CD14-positive monocyte (primary cell): ENCODE data around the gene MZB1. TPM values are rescaled to one million over a fixed set of nuclear protein-coding genes. Genes with fewer than 3 reads are reported as not detected.
"Not testable (repeated sequence)": the region's sequence is repeated elsewhere in the genome, so short reads cannot be mapped to it uniquely, and the experiment has no call there.

Experiments used
- DNase-seq, 3 donors: peaks; one replicate each; pipeline ENCODE4 v3.0.0-alpha.2; 2011 to 2022
- H2AFZ ChIP-seq: 2 replicates; pipeline ENCODE4 v1.6.0; 2012; ENCODE audit warnings: mild to moderate bottlenecking, low read depth, low read length, inconsistent platforms; ENCODE audit not compliant: insufficient read depth, poor library complexity, severe bottlenecking
- H3K27ac ChIP-seq, 2 donors: 1 replicate in 1 of 2; 2 replicates in 1 of 2; pipeline ENCODE4 v1.5.1; 2012 to 2013; ENCODE audit warnings: low read length in 2 of 2, control low read depth in 1 of 2, inconsistent platforms in 1 of 2, low read depth in 1 of 2, mild to moderate bottlenecking in 1 of 2
- H3K27me3 ChIP-seq, 2 donors: one replicate each; pipeline versions ENCODE4 v1.6.0 to v1.6.1; 2011 to 2013; ENCODE audit warnings: low read length in 2 of 2; ENCODE audit not compliant: control insufficient read depth in 2 of 2, insufficient read depth in 2 of 2
- H3K36me3 ChIP-seq, 2 donors: replicated peaks in 1 of 2; 1 replicate in 1 of 2; 2 replicates in 1 of 2; pipeline versions ENCODE4 v1.5.1 to v1.6.1; 2012 to 2013; ENCODE audit warnings: low read length in 2 of 2, control low read depth in 1 of 2, inconsistent platforms in 1 of 2, mild to moderate bottlenecking in 1 of 2; ENCODE audit not compliant: insufficient read depth in 2 of 2, control insufficient read depth in 1 of 2
- H3K4me1 ChIP-seq, 2 donors: 1 replicate in 1 of 2; 2 replicates in 1 of 2; pipeline versions ENCODE4 v1.5.1 to v1.6.1; 2012 to 2013; ENCODE audit warnings: low read length in 2 of 2, control low read depth in 1 of 2, inconsistent platforms in 1 of 2, mild to moderate bottlenecking in 1 of 2, moderate library complexity in 1 of 2; ENCODE audit not compliant: insufficient read depth in 2 of 2, control insufficient read depth in 1 of 2
- H3K4me2 ChIP-seq: replicated peaks from 2 replicates; pipeline ENCODE3; 2012; ENCODE audit warnings: low read length, moderate library complexity, mild to moderate bottlenecking; ENCODE audit not compliant: poor library complexity, severe bottlenecking; ENCODE audit errors: extremely low read depth
- H3K4me3 ChIP-seq, 3 experiments: fragments of 200-600 bp in 1 of 3; sonication (generic) in 1 of 3; replicated peaks in 1 of 3; 1 replicate in 2 of 3; 2 replicates in 1 of 3; pipeline ENCODE4 v1.5.1; 2011 to 2013; ENCODE audit warnings: low read length in 3 of 3, mild to moderate bottlenecking in 3 of 3, control low read depth in 2 of 3, low read depth in 2 of 3, inconsistent platforms in 1 of 3, moderate library complexity in 1 of 3
- H3K79me2 ChIP-seq: 2 replicates; pipeline ENCODE4 v1.6.0; 2012; ENCODE audit warnings: mild to moderate bottlenecking, control low read depth, inconsistent platforms, low read length, moderate library complexity; ENCODE audit not compliant: insufficient read depth
- H3K9ac ChIP-seq: 2 replicates; pipeline ENCODE4 v1.6.0; 2017; ENCODE audit warnings: low read length, mild to moderate bottlenecking; ENCODE audit not compliant: insufficient read depth, poor library complexity, severe bottlenecking
- H3K9me3 ChIP-seq, 2 donors: replicated peaks in 1 of 2; 1 replicate in 1 of 2; 2 replicates in 1 of 2; pipeline versions ENCODE4 v1.5.1 to v1.6.1; 2012 to 2013; ENCODE audit warnings: low read length in 2 of 2, control low read depth in 1 of 2; ENCODE audit not compliant: control insufficient read depth in 1 of 2, insufficient read depth in 1 of 2
- H4K20me1 ChIP-seq: 2 replicates; pipeline ENCODE4 v1.6.0; 2012; ENCODE audit warnings: mild to moderate bottlenecking, low read length, control low read depth, moderate library complexity; ENCODE audit not compliant: insufficient read depth
- H3K27ac Mint-ChIP-seq, 7 donors: one replicate each; pipeline ENCODE4 v1.8.0; 2020; ENCODE audit warnings: mild to moderate bottlenecking in 7 of 7, mixed read lengths in 7 of 7, moderate library complexity in 6 of 7, inconsistent platforms in 2 of 7
- H3K27me3 Mint-ChIP-seq, 3 donors: one replicate each; pipeline ENCODE4 v1.8.0; 2021 to 2022; ENCODE audit warnings: low read depth in 3 of 3, mild to moderate bottlenecking in 3 of 3, mixed read lengths in 3 of 3, moderate library complexity in 3 of 3, inconsistent platforms in 1 of 3
- H3K36me3 Mint-ChIP-seq, 2 donors: one replicate each; pipeline ENCODE4 v1.8.0; 2020; ENCODE audit warnings: mixed read lengths in 2 of 2, inconsistent platforms in 1 of 2, mild to moderate bottlenecking in 1 of 2
- H3K4me1 Mint-ChIP-seq: one replicate; pipeline ENCODE4 v1.8.0; 2020; ENCODE audit warnings: mild to moderate bottlenecking, mixed read lengths
- H3K4me3 Mint-ChIP-seq, 2 donors: one replicate each; pipeline ENCODE4 v1.8.0; 2020; ENCODE audit warnings: mild to moderate bottlenecking in 2 of 2, mixed read lengths in 2 of 2, moderate library complexity in 1 of 2
- H3K9me3 Mint-ChIP-seq, 7 donors: one replicate each; pipeline ENCODE4 v1.8.0; 2020 to 2022; ENCODE audit warnings: mixed read lengths in 7 of 7, mild to moderate bottlenecking in 6 of 7, moderate library complexity in 6 of 7, inconsistent platforms in 2 of 7
- CTCF ChIP-seq: fragments of 200-600 bp; IDR thresholded peaks from one replicate; pipeline ENCODE4 v1.8.0; 2022; ENCODE audit warnings: antibody characterized with exemption, mild to moderate bottlenecking
- WGBS: methylation state at CpG from one replicate; pipeline ENCODE4 v1.1.5; 2013; ENCODE audit warnings: missing lambda C conversion rate; ENCODE audit not compliant: insufficient coverage; 5-methylcytosine and 5-hydroxymethylcytosine counted together
- intact Hi-C, 2 donors: fragments of 100-400 bp; cut with micrococcal nuclease; formaldehyde crosslinking; loops; one replicate each; pipeline versions ENCODE4 v1.15.0 to v1.15.1; 2023
- polyA plus RNA-seq, 3 donors: library from polyadenylated mRNA; depleted of rRNA in 1 of 3; unstranded in 2 of 3; stranded (reverse) in 1 of 3; fragments of 300-500 nt in 2 of 3; fragments of >200 nt in 1 of 3; fragmentation: Illumina TruSeq in 2 of 3; gene quantifications; 1 replicate in 2 of 3; 2 replicates in 1 of 3; pipeline ENCODE4 v1.2.3, GENCODE V29; 2012 to 2021

The MZB1 gene
- polyA plus RNA-seq, 3 donors, result 0.30 to 0.52 TPM; not detected in 1

- Mint-ChIP-seq H3K27ac (no peak overlapping the region), H3K4me1 (peaks cover 2% of the 10 kb centered on the region), H3K9me3 (peaks cover 0 to 3% (median 0%) of the 10 kb centered on the region in 7 donors), H3K36me3 (peaks cover 16 to 43% of the 10 kb centered on the region in 2 donors), H3K4me3 (no peak overlapping the region), H3K27me3 (no peaks in the 10 kb centered on the region)
- no peaks in the 10 kb centered on the region for H3K9me3 ChIP-seq
- H3K9ac ChIP-seq, result no peak overlapping the region
- H3K27me3 ChIP-seq, result no peaks in the 10 kb centered on the region
- no peaks in the 10 kb centered on the region for H3K4me1 ChIP-seq
- H2AFZ ChIP-seq, result no peak overlapping the region
- no peak for TF ChIP-seq CTCF
- H3K36me3 ChIP-seq, result peaks cover 4 to 47% of the 10 kb centered on the region in 2 donors
- DNase-seq, result no peak
- H3K4me2 ChIP-seq, result no peak overlapping the region
- intact Hi-C loops, result no loop called here
- no peak overlapping the region for H3K27ac ChIP-seq
- H3K4me3 ChIP-seq, result no peak overlapping the region
- WGBS, result no CpG with 5 or more reads among the region's 3 CpGs
- peaks cover 99% of the 10 kb centered on the region for H3K79me2 ChIP-seq
- H4K20me1 ChIP-seq, result peaks cover 100% of the 10 kb centered on the region
Measured at GRCh38 chr5:139354186-139354585, 35.5 kb downstream of the MZB1 start.

- Histone ChIP-seq H3K79me2 (peaks cover 99% of the 10 kb centered on the region), H4K20me1 (peaks cover 100% of the 10 kb centered on the region), H3K36me3 (peaks cover 0 to 27% of the 10 kb centered on the region in 2 donors), H3K4me1 (peaks cover 9 to 14% of the 10 kb centered on the region in 2 donors)
- H3K27me3 ChIP-seq, H3K27ac ChIP-seq, DNase-seq, H2AFZ ChIP-seq, H3K27me3 Mint-ChIP-seq, H3K27ac Mint-ChIP-seq, intact Hi-C loops, H3K4me2 ChIP-seq, H3K9me3 ChIP-seq, H3K4me3 Mint-ChIP-seq, H3K4me3 ChIP-seq, H3K9me3 Mint-ChIP-seq, H3K9ac ChIP-seq: not testable (repeated sequence)
- Mint-ChIP-seq H3K4me1 (peaks cover 21% of the 10 kb centered on the region), H3K36me3 (peaks cover 12 to 46% of the 10 kb centered on the region in 2 donors)
- WGBS, result 95% methylated on average over 5 of the region's 9 CpGs
Measured at GRCh38 chr5:139347863-139348262, 41.9 kb downstream of the MZB1 start.

- H3K27ac Mint-ChIP-seq, result peak overlapping the region in 4 of 7 donors; percentile 7 to 68 (median 18)
- peaks cover 35% of the 10 kb centered on the region for H3K4me1 Mint-ChIP-seq
- H3K9me3 ChIP-seq, H3K4me2 ChIP-seq, H2AFZ ChIP-seq, H3K9me3 Mint-ChIP-seq, H3K4me3 Mint-ChIP-seq, H3K27me3 Mint-ChIP-seq, H3K4me3 ChIP-seq, H3K9ac ChIP-seq, intact Hi-C loops, DNase-seq, H3K27me3 ChIP-seq, H3K27ac ChIP-seq: not testable (repeated sequence)
- peaks cover 10 to 38% of the 10 kb centered on the region in 2 donors for H3K36me3 Mint-ChIP-seq
- Histone ChIP-seq H3K79me2 (peaks cover 87% of the 10 kb centered on the region), H3K36me3 (peaks cover 0 to 22% of the 10 kb centered on the region in 2 donors), H4K20me1 (peaks cover 84% of the 10 kb centered on the region), H3K4me1 (peaks cover 21 to 31% of the 10 kb centered on the region in 2 donors)
- 94% methylated on average over 5 of the region's 8 CpGs for WGBS
Measured at GRCh38 chr5:139345442-139345841, 44.3 kb downstream of the MZB1 start.
